Stimulated activated CD8-positive, alpha-beta memory T cell treated with anti-CD3 and anti-CD28 coated beads, Interleukin-7, amount 100 ng/mL, for 4 hours (primary cell): ENCODE measurements around the gene OCSTAMP.

Experiments used
- DNase-seq, 2 donors: peaks; one replicate each; pipeline ENCODE4 v3.0.0-alpha.2; 2020; ENCODE audit warnings: low read depth in 2 of 2

Gene OCSTAMP

DNA sequence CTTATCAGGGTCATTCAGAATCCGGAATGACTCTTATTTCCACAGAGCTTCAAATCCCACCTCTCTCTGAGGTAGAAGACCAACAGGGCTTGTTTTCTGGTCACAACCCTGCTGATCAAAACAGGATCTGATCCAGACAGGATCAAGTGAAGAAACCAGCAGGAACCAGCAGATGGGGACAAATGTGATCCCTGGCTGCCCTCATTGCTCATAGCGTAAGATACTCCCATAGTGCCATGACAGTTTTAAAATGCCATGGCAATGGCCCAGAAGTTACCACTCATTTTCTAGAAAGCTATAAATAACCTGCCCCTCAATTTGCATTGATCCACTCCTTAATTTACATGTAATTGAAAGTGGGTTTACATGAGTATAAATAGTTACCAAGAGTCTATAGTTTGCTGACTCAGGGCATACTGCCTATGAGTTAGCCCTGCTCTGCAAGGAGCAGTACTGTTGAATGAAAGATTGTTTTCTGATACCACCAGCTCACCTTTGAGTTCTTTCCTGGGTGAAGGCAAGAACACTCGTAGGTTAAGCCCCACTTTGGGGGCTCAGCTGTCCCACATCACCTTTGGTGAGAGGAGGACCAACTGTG is 30.9 kb downstream of the OCSTAMP start:
- no peak for DNase-seq

- no peak for DNase-seq
These were observed 37.3 kb downstream of the OCSTAMP start, which contains the start of gene ZNF334 for GRCh38 chr20:46512943-46513844. Gene ZNF334 (minus strand): TSS chr20:46513559. CDS start chr20:46512102, 1,457 bp downstream.

DNA sequence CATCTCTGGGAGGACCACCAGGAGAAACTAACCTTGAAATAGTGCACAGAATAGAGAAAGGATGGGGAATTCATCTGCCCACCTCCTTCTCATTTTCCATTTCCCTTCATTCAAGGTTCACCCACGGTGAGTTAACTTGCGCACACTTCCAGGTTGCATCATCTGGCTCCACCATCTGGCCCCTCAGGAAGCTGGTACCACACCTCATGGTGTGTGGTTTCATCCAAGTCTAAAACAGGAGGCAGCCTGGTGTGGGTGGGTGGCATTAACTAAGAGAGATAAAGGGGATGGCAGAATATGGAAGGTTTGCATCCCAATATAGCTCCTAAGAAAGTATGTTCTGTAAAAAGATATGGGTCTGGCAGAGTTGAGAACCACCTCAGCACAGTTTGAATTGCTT is 40.9 kb downstream of the OCSTAMP start:
- DNase-seq = no peak

GRCh38 chr20:46507760-46508407 is 42.6 kb downstream of the OCSTAMP start:
- DNase-seq = no peak

DNA sequence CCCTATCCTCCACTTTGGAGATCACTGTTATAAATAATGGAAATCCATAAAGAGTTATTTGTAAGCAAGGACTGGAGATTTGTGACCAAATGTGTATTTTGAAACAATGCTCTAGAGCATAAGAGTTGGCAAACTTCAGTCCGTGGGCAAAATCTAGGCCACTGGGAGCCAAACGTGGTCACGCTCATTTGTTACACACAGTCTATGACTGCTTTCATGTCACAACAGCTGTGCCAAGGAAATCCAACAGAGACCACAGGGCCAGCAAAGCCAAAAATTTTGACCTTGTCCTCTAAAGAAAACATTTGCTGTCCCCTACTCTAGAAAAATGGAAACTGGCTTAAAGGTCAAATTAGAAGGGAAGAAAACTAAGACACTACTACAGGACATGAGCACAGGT is 44.9 kb downstream of the OCSTAMP start:
- no peak for DNase-seq

DNA sequence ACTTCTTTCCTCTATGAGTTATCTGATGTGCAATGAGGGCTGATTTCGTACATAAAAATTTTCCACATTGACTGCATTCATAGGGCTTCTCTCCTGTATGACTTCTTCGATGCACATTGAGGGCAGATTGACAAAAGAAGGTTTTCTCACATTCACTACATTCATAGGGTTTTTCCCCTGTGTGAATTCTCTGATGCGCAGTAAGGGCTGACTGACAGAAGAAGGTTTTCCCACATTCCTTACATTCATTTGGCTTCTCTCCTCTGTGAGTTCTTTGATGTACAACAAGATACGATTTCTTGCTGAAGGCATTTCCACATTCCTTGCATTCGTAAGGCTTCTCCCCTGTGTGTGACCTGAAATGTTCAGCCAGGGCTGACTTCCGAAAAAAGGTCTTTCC is 48.5 kb downstream of the OCSTAMP start:
- no peak for DNase-seq

DNA sequence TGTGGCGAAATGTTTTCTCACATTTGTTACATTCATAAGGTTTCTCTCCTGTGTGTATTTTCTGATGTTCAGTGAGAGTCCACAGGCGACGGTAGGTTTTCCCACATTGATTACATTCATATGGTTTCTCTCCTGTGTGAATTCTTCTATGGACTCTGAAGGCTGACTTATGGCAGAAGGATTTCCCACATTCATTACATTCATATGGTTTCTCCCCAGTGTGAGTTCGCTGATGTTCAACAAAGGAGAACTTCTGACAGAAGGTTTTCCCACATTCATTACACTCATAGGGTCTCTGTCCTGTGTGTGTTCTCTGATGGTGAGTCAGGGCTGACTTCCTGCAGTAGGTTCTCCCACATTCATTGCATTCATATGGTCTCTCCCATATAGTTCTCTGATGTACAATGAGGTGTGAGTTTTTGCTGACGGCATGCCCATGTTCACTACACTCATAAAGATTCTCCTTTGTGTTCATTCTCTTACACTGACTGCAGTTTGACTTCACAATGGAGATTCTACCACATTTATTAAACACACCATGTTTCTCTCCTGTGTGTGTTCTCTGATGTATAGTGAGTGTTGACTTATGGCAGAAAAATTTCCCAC is 49.0 kb downstream of the OCSTAMP start:
- no peak for DNase-seq

GRCh38 chr20:46494077-46494476 is 56.4 kb downstream of the OCSTAMP start:
- DNase-seq = no peak

- no peak for DNase-seq
These were observed 59.1 kb downstream of the OCSTAMP start for GRCh38 chr20:46491354-46491753.
